ENCODE data around the gene WFDC13. TPM values are rescaled to one million over a fixed set of nuclear protein-coding genes. Genes with fewer than 3 reads are reported as not detected.
A peak's percentile ranks its signal among the peaks of the same experiment; 100 is the strongest.

WFDC13 gene
- polyA plus RNA-seq, 1 donor from 2014 or later, result not detected

DNA sequence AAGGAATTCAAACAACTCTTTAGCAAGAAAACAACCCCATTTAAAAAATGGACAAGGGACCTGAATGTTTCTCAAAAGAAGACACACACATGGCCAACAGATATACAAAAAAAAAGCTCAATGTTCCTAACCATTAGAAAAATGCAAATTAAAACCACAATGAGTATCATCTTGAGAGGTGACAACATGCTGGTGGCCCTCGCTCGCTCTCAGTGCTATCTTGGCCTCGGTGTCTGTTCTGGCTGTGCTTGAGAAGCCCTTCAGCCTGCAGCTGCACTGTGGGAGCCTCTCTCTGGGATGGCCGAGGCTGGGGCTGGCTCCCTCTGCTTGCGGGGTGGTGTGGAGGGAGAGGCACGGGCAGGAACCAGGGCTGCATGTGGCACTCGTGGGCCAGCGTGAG, 33.7 kb downstream of the WFDC13 start:
- Mint-ChIP-seq H3K4me1 (peaks cover 0 to 7% (median 0%) of the 10 kb centered on the region in 3 donors), H3K27ac (no peak overlapping the region), H3K9me3 (peaks cover 5 to 14% (median 14%) of the 10 kb centered on the region in 3 donors), H3K36me3 (peaks cover 2% of the 10 kb centered on the region), H3K27me3 (peaks cover 6% of the 10 kb centered on the region), H3K4me3 (no peak overlapping the region)

DNA sequence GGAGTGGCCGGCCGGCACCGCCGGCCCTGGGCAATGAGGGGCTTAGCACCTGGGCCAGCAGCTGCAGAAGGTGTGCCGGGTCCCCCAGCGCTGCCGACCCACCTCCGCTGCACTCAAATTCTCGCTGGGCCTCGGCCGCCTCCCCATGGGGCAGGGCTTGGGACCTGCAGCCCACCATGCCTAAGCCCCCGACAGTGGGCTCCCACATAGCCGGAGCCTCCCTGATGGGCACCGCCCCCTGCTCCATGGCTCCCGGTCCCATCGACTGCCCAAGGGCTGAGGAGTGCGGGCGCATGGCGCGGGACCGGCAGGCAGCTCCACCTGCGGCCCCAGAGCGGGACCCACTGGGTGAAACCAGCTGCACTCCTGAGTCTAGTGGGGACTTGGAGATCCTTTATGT, 34.1 kb downstream of the WFDC13 start:
- peaks cover 3 to 12% (median 11%) of the 10 kb centered on the region in 3 donors for H3K9me3 Mint-ChIP-seq
- no peak overlapping the region for H3K4me3 Mint-ChIP-seq
- no peak overlapping the region for H3K27ac Mint-ChIP-seq
- peaks cover 0 to 7% (median 0%) of the 10 kb centered on the region in 3 donors for H3K4me1 Mint-ChIP-seq
- peaks cover 6% of the 10 kb centered on the region for H3K27me3 Mint-ChIP-seq
- peaks cover under 1% of the 10 kb centered on the region for H3K36me3 Mint-ChIP-seq

DNA sequence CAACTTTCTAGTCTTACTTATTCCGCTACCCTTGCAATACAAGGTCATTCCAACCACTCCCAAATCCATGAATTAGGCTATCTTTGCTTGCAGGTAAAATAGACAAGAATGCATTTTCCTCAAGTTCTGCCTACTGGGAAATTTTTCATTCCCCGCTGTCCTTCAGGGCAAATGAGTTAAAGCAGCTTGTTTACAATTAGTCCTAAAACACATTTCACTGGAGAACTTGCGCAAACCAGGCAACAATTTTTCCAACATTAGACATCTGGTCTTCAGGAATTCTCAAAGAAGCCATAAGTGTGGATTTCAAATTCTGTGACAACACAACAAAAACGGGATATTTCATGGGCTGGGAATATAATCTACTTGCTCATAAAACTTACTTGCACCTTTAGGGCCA, 40.8 kb downstream of the WFDC13 start:
- H3K36me3 Mint-ChIP-seq, result no peaks in the 10 kb centered on the region
- peaks cover 0 to 2% (median 0%) of the 10 kb centered on the region in 3 donors for H3K4me1 Mint-ChIP-seq
- no peaks in the 10 kb centered on the region for H3K9me3 Mint-ChIP-seq
- H3K4me3 Mint-ChIP-seq, result no peak overlapping the region
- no peak overlapping the region for H3K27ac Mint-ChIP-seq
- H3K27me3 Mint-ChIP-seq, result peaks cover 8% of the 10 kb centered on the region

DNA sequence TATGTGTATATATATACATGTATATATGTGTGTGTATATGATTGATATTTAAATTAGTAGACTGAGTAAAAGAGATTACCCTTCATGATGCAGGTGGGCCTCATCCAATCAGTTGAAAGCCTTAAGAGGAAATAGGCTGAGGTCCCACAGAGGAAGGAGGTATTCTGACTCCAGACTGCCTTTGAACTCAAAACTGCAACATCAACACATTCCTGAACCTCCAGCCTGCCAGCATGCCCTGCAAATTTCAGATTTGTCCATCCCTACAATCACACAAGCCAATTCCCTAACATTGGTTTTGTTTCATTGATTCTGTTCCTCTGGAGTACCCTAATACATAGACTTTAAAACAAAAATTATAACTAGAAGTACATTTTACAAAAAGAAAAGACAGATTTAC, 43.2 kb downstream of the WFDC13 start:
- Mint-ChIP-seq H3K27me3 (peaks cover 11% of the 10 kb centered on the region), H3K4me1 (peaks cover 0 to 2% (median 0%) of the 10 kb centered on the region in 3 donors), H3K36me3 (no peaks in the 10 kb centered on the region), H3K27ac (no peak overlapping the region), H3K4me3 (no peak overlapping the region), H3K9me3 (no peaks in the 10 kb centered on the region)

DNA sequence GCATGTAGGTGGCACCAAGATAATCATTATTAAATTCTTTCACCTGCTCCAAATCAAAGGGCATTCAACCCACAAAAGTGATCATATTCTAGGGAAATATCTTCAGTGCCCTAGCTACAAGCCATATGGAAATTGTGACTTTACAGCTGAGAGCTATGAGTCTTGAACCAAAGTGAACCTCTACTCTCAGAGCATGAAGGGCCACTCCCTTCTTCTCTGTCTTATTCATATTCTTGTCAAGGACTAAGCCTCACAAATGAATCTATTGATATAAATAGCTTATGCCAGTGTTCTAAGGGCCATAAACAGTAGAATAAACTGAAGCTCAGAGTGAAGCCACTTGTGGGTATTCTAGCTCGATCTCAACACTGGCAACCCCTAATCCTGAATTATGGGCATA, 49.9 kb downstream of the WFDC13 start:
- H3K4me3 Mint-ChIP-seq, result no peak overlapping the region

DNA sequence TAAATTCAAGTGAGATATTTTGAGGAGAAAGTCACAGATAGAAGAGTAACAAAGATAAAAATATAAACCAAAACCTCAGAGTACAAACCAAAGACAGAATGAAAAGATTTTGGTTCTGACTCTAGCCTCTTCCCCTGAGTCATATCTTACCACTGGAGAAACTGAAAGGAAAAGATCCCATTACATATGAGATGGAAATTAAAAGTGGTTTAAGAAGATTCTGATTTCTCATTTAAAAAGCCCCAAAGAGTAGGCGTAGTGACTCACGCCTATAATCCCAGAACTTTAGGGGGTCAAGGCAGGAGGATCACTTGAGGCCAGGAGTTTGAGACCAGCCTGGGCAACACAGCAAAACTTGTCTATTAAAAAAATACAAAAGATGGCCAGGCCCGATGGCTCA, 50.9 kb downstream of the WFDC13 start:
- Mint-ChIP-seq H3K4me3 (no peak overlapping the region), H3K4me1 (no peaks in the 10 kb centered on the region), H3K27ac (no peak overlapping the region)

More for the DNA sequence above, 49.9 kb downstream of the WFDC13 start:
- H3K27ac Mint-ChIP-seq, result no peak overlapping the region
- no peaks in the 10 kb centered on the region for H3K4me1 Mint-ChIP-seq
- peaks cover 2% of the 10 kb centered on the region for H3K36me3 Mint-ChIP-seq
- peaks cover 8% of the 10 kb centered on the region for H3K27me3 Mint-ChIP-seq
- H3K9me3 Mint-ChIP-seq, result peaks cover 3 to 5% (median 3%) of the 10 kb centered on the region in 3 donors

DNA sequence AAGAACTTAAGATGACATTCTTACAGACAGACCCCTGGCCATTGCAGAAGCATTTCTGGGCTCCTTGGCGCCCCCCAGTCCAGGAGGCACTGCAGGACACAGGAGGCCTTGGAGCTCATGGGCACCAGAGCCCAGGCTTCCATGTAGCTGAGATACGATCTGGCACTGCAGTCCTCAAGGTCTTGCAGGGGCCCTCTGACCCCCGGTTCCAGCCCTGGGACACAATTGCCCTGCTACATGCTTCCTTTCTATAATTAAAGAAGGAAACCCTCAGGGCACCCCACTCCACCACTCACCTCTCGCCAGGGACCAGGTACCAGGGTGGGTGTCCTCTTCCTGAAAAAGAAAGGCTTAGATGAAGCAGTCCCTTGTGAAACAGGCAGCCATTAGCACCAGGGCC, 56.3 kb downstream of the WFDC13 start:
- H3K36me3 Mint-ChIP-seq, result peaks cover 2% of the 10 kb centered on the region
- peaks cover 1% of the 10 kb centered on the region for H3K27me3 Mint-ChIP-seq
- peaks cover 3 to 5% (median 3%) of the 10 kb centered on the region in 3 donors for H3K9me3 Mint-ChIP-seq
- H3K4me1 Mint-ChIP-seq, result no peaks in the 10 kb centered on the region
- H3K4me3 Mint-ChIP-seq, result no peak overlapping the region
- H3K27ac Mint-ChIP-seq, result peak overlapping the region in 1 of 3 donors; percentile 9

More for the DNA sequence above, 50.9 kb downstream of the WFDC13 start:
- H3K9me3 Mint-ChIP-seq, result peaks cover 3 to 5% (median 3%) of the 10 kb centered on the region in 3 donors
- H3K27me3 Mint-ChIP-seq, result peaks cover 3% of the 10 kb centered on the region
- H3K36me3 Mint-ChIP-seq, result peaks cover 2% of the 10 kb centered on the region

Other genes with a start within 250 kb of the WFDC13 start
- 2.2 TPM for gene WFDC2, start 232.3 kb upstream of the WFDC13 start, polyA plus RNA-seq
- gene SPINT3, start 186.4 kb upstream of the WFDC13 start, polyA plus RNA-seq, result not detected
- gene WFDC6, start 162.6 kb upstream of the WFDC13 start, polyA plus RNA-seq, result not detected
- gene EPPIN, start 154.6 kb upstream of the WFDC13 start, polyA plus RNA-seq, result not detected
- not detected for gene WFDC8, start 122.8 kb upstream of the WFDC13 start, polyA plus RNA-seq
- gene WFDC10A, start 72.3 kb upstream of the WFDC13 start, polyA plus RNA-seq, result not detected
- gene WFDC9, start 70.8 kb upstream of the WFDC13 start, polyA plus RNA-seq, result not detected
- gene WFDC11, start 31.8 kb upstream of the WFDC13 start, polyA plus RNA-seq, result not detected
- gene WFDC10B, start 3.0 kb downstream of the WFDC13 start, polyA plus RNA-seq, result not detected
- gene SPINT4, start 20.3 kb downstream of the WFDC13 start, polyA plus RNA-seq, result not detected
- not detected for gene WFDC3, start 89.8 kb downstream of the WFDC13 start, polyA plus RNA-seq
- gene DNTTIP1, start 89.9 kb downstream of the WFDC13 start, polyA plus RNA-seq, result 39.7 TPM
- gene UBE2C, start 110.6 kb downstream of the WFDC13 start, polyA plus RNA-seq, result 0.46 TPM
- 3.2 TPM for gene TNNC2, start 125.3 kb downstream of the WFDC13 start, polyA plus RNA-seq
- 2.4 TPM for gene SNX21, start 131.8 kb downstream of the WFDC13 start, polyA plus RNA-seq
- 45.2 TPM for gene ACOT8, start 155.4 kb downstream of the WFDC13 start, polyA plus RNA-seq
- gene ZSWIM3, start 155.6 kb downstream of the WFDC13 start, polyA plus RNA-seq, result 3.0 TPM
- gene ZSWIM1, start 179.2 kb downstream of the WFDC13 start, polyA plus RNA-seq, result 5.8 TPM
- gene SPATA25, start 185.6 kb downstream of the WFDC13 start, polyA plus RNA-seq, result not detected
- gene NEURL2, start 189.2 kb downstream of the WFDC13 start, polyA plus RNA-seq, result 1.6 TPM
- 107 TPM for gene CTSA, start 189.3 kb downstream of the WFDC13 start, polyA plus RNA-seq
- 1.3 TPM for gene PLTP, start 210.1 kb downstream of the WFDC13 start, polyA plus RNA-seq
- 98.9 TPM for gene PCIF1, start 232.6 kb downstream of the WFDC13 start, polyA plus RNA-seq